Measurements from ENCODE around the gene LACTBL1.

Gene LACTBL1

GRCh38 chr1:22978299-22978698 lies 5.6 kb upstream of the LACTBL1 start:
- TF ChIP-seq Cebpa-rat (IDR thresholded peaks at IDR 0.05), result no peak
- no peak overlapping the region for H3K9ac ChIP-seq
- H3K4me3 ChIP-seq, result no peak overlapping the region
- peaks cover 19% of the 10 kb centered on the region for H3K4me1 ChIP-seq
- H3K9me3 ChIP-seq, result no peaks in the 10 kb centered on the region
- H4K20me1 ChIP-seq, result no peaks in the 10 kb centered on the region
- H3K27me3 ChIP-seq, result no peaks in the 10 kb centered on the region
- H3K36me3 ChIP-seq, result no peaks in the 10 kb centered on the region
- H3K27ac ChIP-seq, result no peak overlapping the region
- no peak overlapping the region for H3K4me2 ChIP-seq

- Histone ChIP-seq H4K20me1 (no peaks in the 10 kb centered on the region), H3K9ac (no peak overlapping the region), H3K27ac (no peak overlapping the region), H3K4me3 (no peak overlapping the region), H3K4me1 (peaks cover 18% of the 10 kb centered on the region), H3K36me3 (no peaks in the 10 kb centered on the region), H3K4me2 (no peak overlapping the region), H3K9me3 (no peaks in the 10 kb centered on the region), H3K27me3 (no peaks in the 10 kb centered on the region)
- no peak for TF ChIP-seq Cebpa-rat (IDR thresholded peaks at IDR 0.05)
These were observed 4.0 kb upstream of the LACTBL1 start for GRCh38 chr1:22976461-22977243.

GRCh38 chr1:22976127-22976460 lies 3.4 kb upstream of the LACTBL1 start:
- Histone ChIP-seq H3K27ac (no peak overlapping the region), H4K20me1 (no peaks in the 10 kb centered on the region), H3K4me2 (0 out of 2 replicates have a peak overlapping the region, but pooled peaks have one; percentile 8), H3K27me3 (no peaks in the 10 kb centered on the region), H3K4me3 (no peak overlapping the region), H3K9me3 (no peaks in the 10 kb centered on the region), H3K36me3 (no peaks in the 10 kb centered on the region), H3K4me1 (peaks cover 18% of the 10 kb centered on the region), H3K9ac (no peak overlapping the region)
- TF ChIP-seq Cebpa-rat (IDR thresholded peaks at IDR 0.05), result no peak

GRCh38 chr1:22975694-22976093 lies 3.0 kb upstream of the LACTBL1 start:
- H3K4me2 ChIP-seq, result peak overlapping the region; percentile 8; the same call in 1 of the 2 replicates
- peaks cover 18% of the 10 kb centered on the region for H3K4me1 ChIP-seq
- no peak overlapping the region for H3K27ac ChIP-seq
- H3K4me3 ChIP-seq, result no peak overlapping the region
- H4K20me1 ChIP-seq, result no peaks in the 10 kb centered on the region
- H3K9ac ChIP-seq, result no peak overlapping the region
- TF ChIP-seq Cebpa-rat (IDR thresholded peaks at IDR 0.05), result no peak
- no peaks in the 10 kb centered on the region for H3K36me3 ChIP-seq
- no peaks in the 10 kb centered on the region for H3K27me3 ChIP-seq
- no peaks in the 10 kb centered on the region for H3K9me3 ChIP-seq

- TF ChIP-seq Cebpa-rat (IDR thresholded peaks at IDR 0.05), result no peak
- H3K4me1 ChIP-seq, result peaks cover 18% of the 10 kb centered on the region
- H3K9me3 ChIP-seq, result no peaks in the 10 kb centered on the region
- H3K27me3 ChIP-seq, result no peaks in the 10 kb centered on the region
- H3K4me3 ChIP-seq, result no peak overlapping the region
- no peaks in the 10 kb centered on the region for H3K36me3 ChIP-seq
- H3K9ac ChIP-seq, result no peak overlapping the region
- no peak overlapping the region for H3K27ac ChIP-seq
- H3K4me2 ChIP-seq, result no peak overlapping the region
- H4K20me1 ChIP-seq, result no peaks in the 10 kb centered on the region
These were observed 858 bp downstream of the LACTBL1 start for GRCh38 chr1:22971611-22972405.

GRCh38 chr1:22971161-22971560 lies 1.5 kb downstream of the LACTBL1 start:
- no peak overlapping the region for H3K4me3 ChIP-seq
- no peaks in the 10 kb centered on the region for H3K27me3 ChIP-seq
- no peak overlapping the region for H3K9ac ChIP-seq
- TF ChIP-seq Cebpa-rat (IDR thresholded peaks at IDR 0.05), result no peak
- no peak overlapping the region for H3K4me2 ChIP-seq
- peaks cover 6% of the 10 kb centered on the region; the same call in 1 of the 2 replicates for H3K9me3 ChIP-seq
- peaks cover 12% of the 10 kb centered on the region for H3K4me1 ChIP-seq
- H3K27ac ChIP-seq, result no peak overlapping the region
- no peaks in the 10 kb centered on the region for H3K36me3 ChIP-seq
- H4K20me1 ChIP-seq, result no peaks in the 10 kb centered on the region

GRCh38 chr1:22970096-22970495 lies 2.6 kb downstream of the LACTBL1 start:
- Histone ChIP-seq H3K4me3 (no peak overlapping the region), H3K27ac (no peak overlapping the region), H3K36me3 (no peaks in the 10 kb centered on the region), H4K20me1 (no peaks in the 10 kb centered on the region), H3K9me3 (peaks cover 7% of the 10 kb centered on the region; the same call in 1 of the 2 replicates), H3K9ac (no peak overlapping the region), H3K27me3 (no peaks in the 10 kb centered on the region), H3K4me1 (peaks cover 1% of the 10 kb centered on the region), H3K4me2 (no peak overlapping the region)
- no peak for TF ChIP-seq Cebpa-rat (IDR thresholded peaks at IDR 0.05)

- TF ChIP-seq Cebpa-rat (IDR thresholded peaks at IDR 0.05), result no peak
- peaks cover 7% of the 10 kb centered on the region; the same call in 1 of the 2 replicates for H3K9me3 ChIP-seq
- no peak overlapping the region for H3K9ac ChIP-seq
- no peak overlapping the region for H3K4me3 ChIP-seq
- H3K27me3 ChIP-seq, result no peaks in the 10 kb centered on the region
- no peak overlapping the region for H3K27ac ChIP-seq
- H3K4me2 ChIP-seq, result no peak overlapping the region
- H3K36me3 ChIP-seq, result no peaks in the 10 kb centered on the region
- H4K20me1 ChIP-seq, result no peaks in the 10 kb centered on the region
- H3K4me1 ChIP-seq, result no peaks in the 10 kb centered on the region
These were observed 3.4 kb downstream of the LACTBL1 start for GRCh38 chr1:22969304-22969709.

GRCh38 chr1:22967833-22968232 lies 4.8 kb downstream of the LACTBL1 start:
- no peak overlapping the region for H3K9ac ChIP-seq
- H3K36me3 ChIP-seq, result no peaks in the 10 kb centered on the region
- no peaks in the 10 kb centered on the region for H3K27me3 ChIP-seq
- no peak overlapping the region for H3K4me3 ChIP-seq
- no peak overlapping the region for H3K27ac ChIP-seq
- no peaks in the 10 kb centered on the region for H4K20me1 ChIP-seq
- H3K4me1 ChIP-seq, result no peaks in the 10 kb centered on the region
- no peak for TF ChIP-seq Cebpa-rat (IDR thresholded peaks at IDR 0.05)
- no peak overlapping the region for H3K4me2 ChIP-seq
- H3K9me3 ChIP-seq, result peaks cover 7% of the 10 kb centered on the region; the same call in 1 of the 2 replicates

- no peak overlapping the region for H3K27ac ChIP-seq
These were observed 6.4 kb downstream of the LACTBL1 start for GRCh38 chr1:22966309-22966708.

More at GRCh38 chr1:22966309-22966708, 6.4 kb downstream of the LACTBL1 start:
- H3K27me3 ChIP-seq, result no peaks in the 10 kb centered on the region
- peaks cover 7% of the 10 kb centered on the region; the same call in 1 of the 2 replicates for H3K9me3 ChIP-seq
- no peak for TF ChIP-seq Cebpa-rat (IDR thresholded peaks at IDR 0.05)
- no peaks in the 10 kb centered on the region for H3K4me1 ChIP-seq
- H3K4me3 ChIP-seq, result no peak overlapping the region
- H3K9ac ChIP-seq, result no peak overlapping the region
- no peak overlapping the region for H3K4me2 ChIP-seq
- H4K20me1 ChIP-seq, result no peaks in the 10 kb centered on the region
- H3K36me3 ChIP-seq, result no peaks in the 10 kb centered on the region

All from BLaER1 (cell line).